GM06990 (cell line): ENCODE measurements around the gene TMEM91.

ENCODE experiments used
- DNase-seq: peaks from one replicate; pipeline ENCODE4 v3.0.0-alpha.2; 2011; ENCODE audit not compliant: insufficient read length; ENCODE audit errors: extremely low read depth
- H3K27me3 ChIP-seq: replicated peaks from 2 replicates; pipeline ENCODE4 v1.6.0; 2011; ENCODE audit warnings: low read length; ENCODE audit not compliant: control insufficient read depth, insufficient read depth
- H3K36me3 ChIP-seq: 2 replicates; pipeline ENCODE4 v1.5.1; 2011; ENCODE audit warnings: low read length; ENCODE audit not compliant: control insufficient read depth, insufficient read depth
- H3K4me3 ChIP-seq: replicated peaks from 2 replicates; pipeline ENCODE4 v1.5.1; 2011; ENCODE audit warnings: low read depth, mild to moderate bottlenecking, control low read depth, low read length
- TF ChIP-seq, protein P1 (sequence below): IDR thresholded peaks from 2 replicates; pipeline ENCODE4 v1.5.1; 2011; ENCODE audit warnings: low read length, control low read depth, mild to moderate bottlenecking, inconsistent platforms; ENCODE audit not compliant: insufficient read depth, poor library complexity, severe bottlenecking

The TMEM91 gene

GRCh38 chr19:41376241-41376997 is at the start of gene TMEM91:
TMEM91 (plus strand) TSS chr19:41376533; CDS start chr19:41378310, 1,777 bp downstream.
- TF ChIP-seq, protein P1, sequence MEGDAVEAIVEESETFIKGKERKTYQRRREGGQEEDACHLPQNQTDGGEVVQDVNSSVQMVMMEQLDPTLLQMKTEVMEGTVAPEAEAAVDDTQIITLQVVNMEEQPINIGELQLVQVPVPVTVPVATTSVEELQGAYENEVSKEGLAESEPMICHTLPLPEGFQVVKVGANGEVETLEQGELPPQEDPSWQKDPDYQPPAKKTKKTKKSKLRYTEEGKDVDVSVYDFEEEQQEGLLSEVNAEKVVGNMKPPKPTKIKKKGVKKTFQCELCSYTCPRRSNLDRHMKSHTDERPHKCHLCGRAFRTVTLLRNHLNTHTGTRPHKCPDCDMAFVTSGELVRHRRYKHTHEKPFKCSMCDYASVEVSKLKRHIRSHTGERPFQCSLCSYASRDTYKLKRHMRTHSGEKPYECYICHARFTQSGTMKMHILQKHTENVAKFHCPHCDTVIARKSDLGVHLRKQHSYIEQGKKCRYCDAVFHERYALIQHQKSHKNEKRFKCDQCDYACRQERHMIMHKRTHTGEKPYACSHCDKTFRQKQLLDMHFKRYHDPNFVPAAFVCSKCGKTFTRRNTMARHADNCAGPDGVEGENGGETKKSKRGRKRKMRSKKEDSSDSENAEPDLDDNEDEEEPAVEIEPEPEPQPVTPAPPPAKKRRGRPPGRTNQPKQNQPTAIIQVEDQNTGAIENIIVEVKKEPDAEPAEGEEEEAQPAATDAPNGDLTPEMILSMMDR = no peak
- no peaks in the 10 kb centered on the region for H3K36me3 ChIP-seq
- no peaks in the 10 kb centered on the region for H3K27me3 ChIP-seq
- no peak within 1 kb of the TSS for H3K4me3 ChIP-seq
- no peak for DNase-seq

- Histone ChIP-seq H3K27me3 (no peaks in the 10 kb centered on the region), H3K36me3 (peaks cover 15% of the 10 kb centered on the region), H3K4me3 (peak overlapping the region; percentile 72)
- TF ChIP-seq, protein P1 = no peak
- DNase-seq = no peak
These were observed 49.2 kb upstream of the TMEM91 start for GRCh38 chr19:41327076-41327575.

- TF ChIP-seq, protein P1 = no peak
- peak overlapping the region; percentile 72 for H3K4me3 ChIP-seq
- no peaks in the 10 kb centered on the region for H3K27me3 ChIP-seq
- peaks cover 17% of the 10 kb centered on the region for H3K36me3 ChIP-seq
- DNase-seq = peak; percentile 81
These were observed 48.7 kb upstream of the TMEM91 start for GRCh38 chr19:41327576-41328156.

DNA sequence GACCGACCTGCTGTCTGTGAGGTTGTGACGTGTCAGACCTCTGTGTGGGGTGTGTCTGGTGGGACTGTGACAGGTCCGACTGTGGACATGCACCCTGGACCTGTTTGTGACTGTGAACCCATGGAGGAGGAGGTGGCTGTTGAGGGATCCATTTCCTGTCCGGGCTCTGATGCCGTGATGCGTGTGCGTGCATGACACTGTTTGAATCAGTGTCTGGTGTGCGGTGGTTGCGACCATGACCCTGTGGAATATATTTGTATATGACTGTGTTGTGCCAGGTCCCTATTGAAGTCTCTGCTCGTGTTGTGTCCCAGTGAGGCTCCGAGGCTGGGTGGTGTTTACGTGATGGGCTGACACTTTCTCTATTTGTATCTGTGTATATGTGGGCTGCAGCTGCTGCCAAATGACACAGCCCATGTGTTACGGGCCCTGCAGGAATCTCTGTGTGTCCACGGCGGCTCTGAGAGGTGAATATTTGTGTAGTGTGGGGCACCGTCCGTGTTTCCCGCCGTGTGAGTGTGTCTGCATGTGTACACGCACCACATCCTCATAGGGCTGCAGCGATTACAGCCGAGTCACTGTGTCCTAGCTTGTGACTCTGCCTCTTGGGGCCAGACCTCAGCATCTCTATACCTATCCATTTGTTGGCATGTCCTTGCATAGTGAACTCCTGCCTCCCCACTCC is 48.0 kb upstream of the TMEM91 start:
- TF ChIP-seq, protein P1 = no peak
- Histone ChIP-seq H3K36me3 (peaks cover 13% of the 10 kb centered on the region), H3K27me3 (no peaks in the 10 kb centered on the region), H3K4me3 (peak overlapping the region; percentile 72)
- DNase-seq = no peak

DNA sequence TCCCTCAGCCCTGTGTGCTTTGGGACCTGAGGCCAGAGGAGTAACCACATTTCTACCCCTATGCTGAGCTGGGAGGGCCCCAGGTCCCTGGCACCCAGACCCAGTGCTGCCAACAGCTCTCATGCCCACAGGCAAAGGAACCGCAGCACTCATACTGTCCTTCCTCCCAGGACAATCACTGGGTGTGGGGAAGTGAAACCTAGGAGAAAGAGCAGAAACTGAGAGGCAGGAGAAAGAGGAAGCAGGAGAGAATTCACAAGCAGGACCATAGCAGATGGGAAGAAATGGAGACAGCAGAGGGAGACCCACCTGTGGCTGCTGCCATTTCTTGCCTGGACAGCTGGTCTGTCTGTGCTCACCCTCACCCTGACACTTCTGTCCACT is 47.5 kb upstream of the TMEM91 start:
- DNase-seq = no peak
- H3K36me3 ChIP-seq = peaks cover 10% of the 10 kb centered on the region

More for the DNA sequence above, 47.5 kb upstream of the TMEM91 start:
- Histone ChIP-seq H3K4me3 (no peak overlapping the region), H3K27me3 (no peaks in the 10 kb centered on the region)
- TF ChIP-seq, protein P1 = no peak
